AG09319 (cell line): ENCODE results near the gene ATXN1.
"Not testable (repeated sequence)": the region's sequence is repeated elsewhere in the genome, so short reads cannot be mapped to it uniquely, and the experiment has no call there.

Experiments used
- DNase-seq: peaks from one replicate; pipeline ENCODE4 v3.0.0-alpha.2; 2010; ENCODE audit warnings: low read depth; ENCODE audit errors: extremely low read depth
- CTCF ChIP-seq: IDR thresholded peaks from 2 replicates; pipeline ENCODE4 v1.5.1; 2011; ENCODE audit warnings: low read depth, mild to moderate bottlenecking, inconsistent platforms, low read length, moderate library complexity

Gene ATXN1

DNA sequence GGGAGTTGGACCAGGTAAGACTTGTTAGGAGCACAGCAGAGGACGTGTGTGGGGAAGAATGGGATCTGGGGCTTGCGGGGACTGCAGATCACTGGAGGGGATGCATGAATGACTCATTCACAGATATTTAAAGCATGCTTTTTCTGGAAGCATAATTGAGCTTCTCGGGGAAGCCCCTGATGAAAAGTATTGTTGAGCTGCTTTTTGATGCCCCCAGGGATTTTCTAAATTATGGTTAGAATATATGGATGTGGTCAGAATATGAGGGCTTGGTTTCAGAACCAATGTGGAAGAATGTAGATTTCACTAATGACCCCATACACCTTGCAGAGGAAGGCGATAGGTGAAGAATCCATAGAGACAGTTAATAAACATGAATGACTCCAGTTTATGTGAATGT lies 486.8 kb downstream of the ATXN1 start:
- DNase-seq: no peak
- TF ChIP-seq CTCF: no peak

DNA sequence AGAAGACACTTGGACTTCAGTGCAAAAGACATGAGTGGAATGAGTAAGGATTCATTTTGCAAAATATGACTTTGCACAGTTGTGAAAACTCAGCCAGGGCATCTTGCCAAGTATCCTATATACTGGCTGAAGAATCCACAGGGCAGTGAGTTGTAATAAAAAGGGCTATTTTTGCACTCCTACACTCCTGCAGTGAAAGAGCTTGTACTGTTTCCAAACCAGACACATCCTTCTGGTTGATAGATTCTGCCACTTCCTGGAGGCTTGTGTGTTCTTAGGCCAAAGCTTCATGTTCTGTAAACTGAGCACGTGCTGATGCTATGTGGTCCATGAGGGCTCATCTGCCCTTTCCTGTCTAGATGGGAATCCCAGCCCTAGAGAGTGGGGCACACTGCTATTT lies 488.0 kb downstream of the ATXN1 start:
- no peak for DNase-seq

DNA sequence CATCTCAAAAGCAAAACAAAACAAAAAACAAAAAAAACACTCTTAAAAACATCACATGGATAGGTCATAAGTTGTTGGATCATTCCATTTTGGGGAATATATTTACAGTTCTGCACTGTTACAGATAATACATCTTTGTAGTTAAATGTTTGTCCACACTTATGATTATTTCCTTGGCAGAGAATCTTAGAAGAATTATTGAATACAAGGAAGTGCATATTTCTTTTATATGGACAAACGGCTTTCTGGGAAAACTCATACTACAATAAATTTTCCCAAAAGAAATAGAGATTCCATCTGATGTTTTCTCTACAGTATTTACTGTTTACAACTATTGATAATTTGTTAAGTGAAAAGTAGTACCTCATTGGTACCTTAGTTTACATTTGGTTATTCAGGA lies 489.1 kb downstream of the ATXN1 start:
- TF ChIP-seq CTCF: no peak
- DNase-seq: no peak

More for the DNA sequence above, 488.0 kb downstream of the ATXN1 start:
- no peak for TF ChIP-seq CTCF

- no peak for TF ChIP-seq CTCF
- DNase-seq: no peak
Observed at GRCh38 chr6:16271428-16271827, 489.8 kb downstream of the ATXN1 start.

DNA sequence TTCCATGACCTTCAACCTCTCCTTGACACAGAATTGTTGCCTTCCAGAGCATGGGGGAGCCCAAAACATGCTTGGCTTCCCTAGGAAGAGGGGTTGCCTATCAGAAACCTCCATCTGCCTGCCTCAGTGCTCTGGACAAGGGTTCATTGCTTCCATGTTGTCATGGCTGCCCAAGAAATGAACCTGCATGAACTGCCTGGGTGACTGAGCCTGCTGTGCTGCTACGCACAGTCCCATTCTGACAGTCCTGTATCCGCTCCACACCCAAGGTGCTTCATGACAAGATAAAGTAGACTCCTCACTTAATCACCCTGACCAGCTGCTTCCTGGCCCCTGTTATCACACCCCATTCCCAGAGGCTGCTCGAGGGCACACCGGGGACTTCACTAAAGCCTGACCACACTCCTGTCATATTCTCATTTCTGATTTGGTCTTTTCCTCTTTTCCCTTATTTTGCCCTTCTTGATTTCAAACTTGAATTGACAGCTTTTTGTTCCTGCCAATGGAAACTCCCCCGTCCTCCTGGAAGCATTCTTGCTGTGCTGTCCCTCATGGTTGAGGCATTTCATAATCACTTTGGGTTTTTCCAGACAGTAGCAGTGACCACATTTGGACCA lies 491.0 kb downstream of the ATXN1 start:
- no peak for TF ChIP-seq CTCF
- no peak for DNase-seq

DNA sequence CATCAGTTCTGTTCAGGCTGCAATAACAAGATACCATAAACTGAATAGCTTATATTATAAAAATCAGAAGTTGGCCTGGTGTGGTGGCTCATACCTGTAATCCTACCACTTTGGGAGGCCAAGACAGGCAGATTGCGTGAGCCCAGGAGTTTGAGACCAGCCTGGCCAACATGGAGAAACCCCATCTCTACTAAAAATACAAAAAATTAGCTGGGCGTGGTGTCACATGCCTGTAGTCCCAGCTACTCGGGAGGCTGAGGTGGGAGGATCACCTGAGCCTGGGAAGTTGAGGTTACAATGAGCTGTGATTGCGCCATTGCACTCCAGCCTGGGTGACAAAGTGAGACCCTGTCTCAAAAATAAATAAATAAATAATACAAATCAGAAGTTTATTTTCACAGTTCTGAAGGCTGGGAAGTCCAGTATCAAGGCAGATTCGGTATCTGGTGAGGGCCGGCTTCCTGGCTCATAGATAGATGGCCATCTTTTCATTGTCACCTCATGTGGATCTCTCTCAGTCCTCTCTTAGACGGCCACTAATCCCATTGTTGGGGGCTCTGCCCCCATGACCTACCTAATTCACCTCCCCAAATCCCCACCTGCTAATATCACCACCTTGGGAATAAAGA lies 491.7 kb downstream of the ATXN1 start:
- DNase-seq: not testable (repeated sequence)

GRCh38 chr6:16267428-16268263 lies 493.6 kb downstream of the ATXN1 start:
- DNase-seq: no peak
- TF ChIP-seq CTCF: no peak
